Tibial nerve (tissue), 4 donors: ENCODE measurements around the gene TRIM3. TPM values are rescaled to one million over a fixed set of nuclear protein-coding genes. Genes with fewer than 3 reads are reported as not detected.

ENCODE experiments used
- DNase-seq, 2 donors: peaks; one replicate each; pipeline ENCODE4 v3.0.0-alpha.2; 2019; ENCODE audit warnings: low spot score in 2 of 2
- H3K27ac ChIP-seq, 4 donors: fragments of 200-600 bp; sonication (generic) in 3 of 4; one replicate each; pipeline ENCODE4 v1.5.1; 2017 to 2019; ENCODE audit warnings: mild to moderate bottlenecking in 1 of 4
- H3K27me3 ChIP-seq, 2 donors: fragments of 200-600 bp; sonication (generic) in 1 of 2; one replicate each; pipeline versions ENCODE4 v1.5.1 to v1.6.0; 2017 to 2019
- H3K36me3 ChIP-seq, 3 donors: fragments of 200-600 bp; sonication (generic); one replicate each; pipeline ENCODE4 v1.5.1; 2018 to 2019
- H3K4me1 ChIP-seq, 4 donors: fragments of 200-600 bp; sonication (generic) in 3 of 4; one replicate each; pipeline ENCODE4 v1.5.1; 2017 to 2019
- H3K4me3 ChIP-seq, 4 donors: fragments of 200-600 bp; sonication (generic) in 3 of 4; one replicate each; pipeline ENCODE4 v1.5.1; 2017 to 2019; ENCODE audit warnings: mild to moderate bottlenecking in 1 of 4, moderate library complexity in 1 of 4
- H3K9me3 ChIP-seq, 4 donors: fragments of 200-600 bp; sonication (generic) in 3 of 4; one replicate each; pipeline ENCODE4 v1.5.1; 2017 to 2019
- CTCF ChIP-seq, 5 experiments: fragments of 200-600 bp in 3 of 5; fragments of 450-650 bp in 2 of 5; sonication (generic) in 3 of 5; IDR thresholded peaks; one replicate each; pipeline ENCODE4 v1.5.1; 2016 to 2019; ENCODE audit warnings: antibody characterized with exemption in 5 of 5, mild to moderate bottlenecking in 3 of 5, moderate library complexity in 2 of 5
- EP300 ChIP-seq, 2 donors: sonication (generic); formaldehyde crosslinking; IDR thresholded peaks; one replicate each; pipeline ENCODE4 v1.6.1; 2017; ENCODE audit warnings: antibody characterized with exemption in 2 of 2, mild to moderate bottlenecking in 1 of 2
- POLR2A ChIP-seq, 2 donors: fragments of 450-650 bp; IDR thresholded peaks; one replicate each; pipeline ENCODE4 v1.6.1; 2017; ENCODE audit warnings: antibody characterized with exemption in 2 of 2, mild to moderate bottlenecking in 2 of 2, moderate library complexity in 2 of 2
- WGBS, 2 donors: methylation state at CpG; one replicate each; pipeline ENCODE4 v1.1.5; 2018; 5-methylcytosine and 5-hydroxymethylcytosine counted together
- total RNA-seq, 4 donors: library from RNA; depleted of rRNA; stranded (reverse); fragments of >200 nt; gene quantifications; one replicate each; pipeline ENCODE4 v1.1.0, GENCODE V29; 2016

Gene TRIM3
- total RNA-seq, 4 donors from 2014 or later, result 25.6 to 47.7 (median 31.8) TPM

DNA sequence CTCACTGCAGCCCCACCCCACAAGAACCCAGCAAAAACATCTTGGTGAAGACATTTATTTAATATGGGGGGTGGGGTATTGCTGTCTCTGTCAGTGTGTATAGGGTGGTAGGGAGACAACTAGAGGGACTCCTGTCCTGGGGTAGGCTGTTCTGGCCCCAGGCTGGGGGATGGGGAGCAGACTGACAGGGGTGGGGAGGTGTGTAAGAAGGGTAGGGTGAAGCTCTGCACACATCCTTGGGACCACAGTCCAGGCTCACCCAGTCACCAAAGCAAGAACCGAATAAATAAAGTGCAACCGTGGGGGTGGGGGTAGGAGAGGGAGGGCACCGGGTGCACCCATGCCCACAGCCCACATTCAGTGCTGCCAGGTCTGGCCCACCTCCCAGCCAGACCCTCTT lies 25.2 kb downstream of the TRIM3 start:
- no peaks in the 10 kb centered on the region for H3K27me3 ChIP-seq
- H3K27ac ChIP-seq, result no peak overlapping the region
- no peak for DNase-seq
- TF ChIP-seq EP300 (IDR thresholded peaks at IDR 0.05), result no peak
- no peak for TF ChIP-seq POLR2A (IDR thresholded peaks at IDR 0.05)
- TF ChIP-seq CTCF (IDR thresholded peaks at IDR 0.05), result no peak
- H3K4me1 ChIP-seq, result no peaks in the 10 kb centered on the region
- no peak overlapping the region for H3K4me3 ChIP-seq
- H3K9me3 ChIP-seq, result no peaks in the 10 kb centered on the region
- WGBS, 2 donors, result 89 to 94% methylated on average over 3 of the region's 3 CpGs
- peaks cover 0 to 64% (median 13%) of the 10 kb centered on the region in 3 donors for H3K36me3 ChIP-seq

- Histone ChIP-seq H3K4me1 (no peaks in the 10 kb centered on the region), H3K27me3 (no peaks in the 10 kb centered on the region), H3K4me3 (no peak overlapping the region), H3K27ac (no peak overlapping the region), H3K9me3 (no peaks in the 10 kb centered on the region), H3K36me3 (peaks cover 0 to 12% (median under 1%) of the 10 kb centered on the region in 3 donors)
- peak; percentile 80 to 86 (median 83) for TF ChIP-seq CTCF (IDR thresholded peaks at IDR 0.05)
- no peak for TF ChIP-seq EP300 (IDR thresholded peaks at IDR 0.05)
- peak in 1 of 2 donors; percentile 49 for DNase-seq
- WGBS, 2 donors, result 25 to 28% methylated on average over 5 of the region's 5 CpGs
Observed at GRCh38 chr11:6443269-6444003, 30.3 kb downstream of the TRIM3 start.

GRCh38 chr11:6442441-6442840 lies 31.3 kb downstream of the TRIM3 start:
- WGBS, 2 donors, result 84 to 92% methylated on average over 4 of the region's 4 CpGs
- H3K4me3 ChIP-seq, result no peak overlapping the region
- H3K9me3 ChIP-seq, result no peaks in the 10 kb centered on the region
- no peak overlapping the region for H3K27ac ChIP-seq
- no peaks in the 10 kb centered on the region for H3K4me1 ChIP-seq
- TF ChIP-seq POLR2A (IDR thresholded peaks at IDR 0.05) (no peak), CTCF (IDR thresholded peaks at IDR 0.05) (no peak), EP300 (IDR thresholded peaks at IDR 0.05) (no peak)
- peaks cover 0 to 2% (median 0%) of the 10 kb centered on the region in 3 donors for H3K36me3 ChIP-seq
- no peaks in the 10 kb centered on the region for H3K27me3 ChIP-seq
- DNase-seq, result no peak

DNA sequence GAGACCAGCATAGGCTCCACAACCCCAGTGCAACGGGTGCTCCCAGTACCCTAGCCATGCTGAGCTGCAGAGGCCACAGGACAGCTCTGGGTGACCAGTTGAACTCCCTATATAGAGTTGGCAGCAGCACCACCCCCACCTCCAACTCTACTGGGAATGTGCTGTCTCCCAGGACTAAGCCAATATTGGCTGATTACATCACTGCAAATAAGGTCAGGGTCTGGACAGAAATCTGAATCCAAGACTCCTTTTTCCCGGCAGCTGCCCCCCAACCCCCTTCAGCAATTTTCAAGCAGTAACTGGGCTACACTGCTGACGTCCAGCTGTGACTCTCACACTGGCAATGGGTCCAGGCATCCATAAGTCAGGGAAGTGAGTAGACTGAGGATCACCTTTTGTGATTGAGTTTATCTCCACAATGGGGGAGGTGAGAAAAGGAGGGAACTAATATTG lies 32.8 kb downstream of the TRIM3 start, which contains the start of gene HPX:
HPX (minus strand) TSS at position 82 of the 453 bp plus-strand sequence; CDS start at position 58, 24 bp downstream.
- Histone ChIP-seq H3K27me3 (no peaks in the 10 kb centered on the region), H3K4me1 (no peaks in the 10 kb centered on the region), H3K27ac (no peak within 1 kb of the TSS), H3K36me3 (no peaks in the 10 kb centered on the region), H3K9me3 (no peaks in the 10 kb centered on the region), H3K4me3 (no peak within 1 kb of the TSS)
- 51 to 61% methylated on average over 3 of the region's 3 CpGs for WGBS, 2 donors
- DNase-seq, result no peak
- TF ChIP-seq EP300 (IDR thresholded peaks at IDR 0.05) (no peak), CTCF (IDR thresholded peaks at IDR 0.05) (no peak), POLR2A (IDR thresholded peaks at IDR 0.05) (no peak)

DNA sequence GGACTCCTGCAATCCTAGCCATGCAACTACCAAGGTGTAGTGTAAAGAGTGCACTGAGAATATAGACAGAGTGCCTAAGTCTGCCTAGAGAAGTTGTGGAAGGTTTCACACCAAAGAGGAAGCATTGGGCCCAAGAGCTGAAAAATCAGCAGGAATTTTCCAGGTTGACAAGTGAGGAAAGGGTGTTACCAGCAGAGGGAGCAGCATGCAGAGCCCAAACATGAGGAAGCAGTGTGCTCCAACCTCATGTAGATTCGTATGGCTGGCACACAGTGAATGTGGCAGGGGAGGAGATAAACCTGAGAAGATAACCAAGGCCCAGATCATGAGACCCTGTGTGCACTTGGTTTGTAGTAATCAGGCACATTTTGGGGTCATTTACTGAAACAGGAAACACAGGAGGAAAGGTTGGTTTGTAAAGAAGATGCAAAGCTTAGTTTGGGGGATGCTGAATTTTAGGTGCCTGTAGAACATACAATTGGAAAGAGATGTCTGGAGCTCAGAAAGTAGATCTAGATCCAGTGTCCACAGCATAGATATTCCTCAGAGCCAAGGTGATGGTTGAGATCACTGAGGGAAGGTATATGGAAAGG lies 34.7 kb downstream of the TRIM3 start:
- WGBS, 2 donors, result 0 to 4% methylated on average over 1 of the region's 1 CpG
- Histone ChIP-seq H3K9me3 (no peaks in the 10 kb centered on the region), H3K4me3 (no peak overlapping the region), H3K4me1 (no peaks in the 10 kb centered on the region), H3K27ac (no peak overlapping the region), H3K36me3 (no peaks in the 10 kb centered on the region), H3K27me3 (no peaks in the 10 kb centered on the region)
- TF ChIP-seq CTCF (IDR thresholded peaks at IDR 0.05) (peak; percentile 28 to 56 (median 38)), EP300 (IDR thresholded peaks at IDR 0.05) (no peak)
- DNase-seq, result peak in 1 of 2 donors; percentile 64
